ENCODE results near the gene SPPL2C.
A peak's percentile ranks its signal among the peaks of the same experiment; 100 is the strongest.
"Not testable (repeated sequence)": the region's sequence is repeated elsewhere in the genome, so short reads cannot be mapped to it uniquely, and the experiment has no call there.

The SPPL2C gene

DNA sequence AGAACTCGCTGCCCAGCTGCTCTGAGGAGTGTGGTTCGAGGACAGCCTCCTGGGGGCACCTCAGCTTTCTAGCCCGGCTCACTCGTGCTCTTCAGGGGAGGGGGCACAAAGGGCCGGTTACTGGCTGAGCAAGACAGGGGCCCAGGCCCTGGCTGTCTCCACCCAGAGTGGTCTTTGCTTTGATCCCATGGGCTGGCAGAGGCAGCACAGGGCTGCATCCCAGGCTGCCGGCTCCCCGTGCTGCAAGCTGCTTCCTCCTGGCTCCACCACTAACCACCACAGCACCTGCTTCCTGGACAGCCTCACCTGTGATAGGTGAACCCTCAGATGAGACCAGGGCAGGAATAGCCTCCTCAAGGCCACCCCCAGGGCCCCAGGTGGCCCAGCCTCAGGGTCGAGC lies 6.8 kb downstream of the SPPL2C start:
- no peak for DNase-seq

DNA sequence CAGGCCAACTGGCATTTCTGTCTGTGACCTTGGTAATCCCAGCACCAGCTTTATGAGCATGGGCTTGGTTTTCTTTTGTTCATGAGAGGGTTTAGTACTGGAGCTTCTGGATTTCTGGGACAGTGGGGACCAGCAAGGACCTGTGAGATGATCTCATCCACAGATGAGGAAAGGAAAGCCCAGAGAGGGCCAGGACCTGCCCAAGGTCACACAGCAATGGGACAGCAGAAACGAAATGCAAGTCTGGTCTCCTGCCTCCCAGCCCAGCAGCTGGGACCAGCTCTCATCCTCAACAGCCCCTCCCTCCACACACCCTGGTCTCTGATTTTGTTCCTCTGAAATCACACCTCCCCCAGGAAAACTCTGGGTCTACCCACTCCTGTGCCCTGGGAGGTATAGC lies 7.2 kb downstream of the SPPL2C start:
- no peak for DNase-seq

DNA sequence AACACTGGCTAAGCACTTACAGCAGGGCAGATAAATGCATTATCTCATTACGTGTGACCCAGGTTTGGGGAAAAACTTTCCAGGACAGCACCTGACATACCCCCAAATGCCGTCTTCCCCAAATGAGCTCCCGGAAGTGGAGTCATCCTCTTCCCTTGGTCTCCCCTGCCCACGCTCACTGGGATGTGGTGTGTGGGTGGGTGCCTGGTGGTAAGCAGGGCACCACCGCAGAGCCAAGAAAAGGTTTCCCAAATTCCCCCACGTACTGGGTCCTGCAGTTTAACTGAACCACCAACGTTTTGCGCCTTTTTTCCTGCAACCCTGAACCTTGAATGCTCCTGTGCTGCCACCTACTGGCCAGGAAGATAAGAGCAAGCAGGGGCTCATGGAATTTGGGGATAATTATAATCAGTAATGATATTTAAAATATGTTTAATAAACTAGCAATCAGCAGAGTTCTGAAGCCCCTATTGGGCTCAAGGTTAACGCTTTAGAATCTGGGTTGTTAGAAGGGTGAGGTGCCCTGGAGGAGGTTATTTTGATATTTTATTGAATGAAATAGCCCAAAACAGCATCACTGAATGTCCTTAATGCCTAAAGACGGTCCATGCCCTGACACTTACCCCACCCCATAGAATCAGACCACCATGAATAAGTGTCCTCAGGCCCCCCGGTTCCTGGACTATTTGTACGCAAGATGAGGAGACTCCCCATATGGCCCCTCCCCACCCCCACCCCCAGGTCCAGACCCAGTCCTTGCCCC lies 8.0 kb downstream of the SPPL2C start:
- peak; percentile 44 for DNase-seq

DNA sequence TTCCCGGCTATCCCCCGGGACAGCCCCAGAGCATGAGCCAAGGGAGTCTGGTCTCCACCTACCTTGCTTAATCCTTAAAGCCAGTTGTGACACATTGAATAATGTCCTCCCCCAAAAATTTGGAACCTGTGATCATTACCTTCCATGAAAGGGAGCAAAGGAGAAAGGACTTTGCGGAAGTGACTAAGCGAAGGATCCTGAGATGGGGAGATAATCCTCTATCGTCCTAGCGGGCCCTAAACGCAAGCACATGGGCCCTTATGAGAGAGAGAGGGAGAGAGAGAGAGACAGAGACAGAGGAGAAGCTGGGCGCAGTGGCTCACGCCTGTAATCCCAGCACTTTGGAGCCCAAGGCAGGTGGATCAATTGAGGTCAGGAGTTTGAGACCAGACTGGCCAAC lies 9.5 kb downstream of the SPPL2C start:
- no peak for DNase-seq

DNA sequence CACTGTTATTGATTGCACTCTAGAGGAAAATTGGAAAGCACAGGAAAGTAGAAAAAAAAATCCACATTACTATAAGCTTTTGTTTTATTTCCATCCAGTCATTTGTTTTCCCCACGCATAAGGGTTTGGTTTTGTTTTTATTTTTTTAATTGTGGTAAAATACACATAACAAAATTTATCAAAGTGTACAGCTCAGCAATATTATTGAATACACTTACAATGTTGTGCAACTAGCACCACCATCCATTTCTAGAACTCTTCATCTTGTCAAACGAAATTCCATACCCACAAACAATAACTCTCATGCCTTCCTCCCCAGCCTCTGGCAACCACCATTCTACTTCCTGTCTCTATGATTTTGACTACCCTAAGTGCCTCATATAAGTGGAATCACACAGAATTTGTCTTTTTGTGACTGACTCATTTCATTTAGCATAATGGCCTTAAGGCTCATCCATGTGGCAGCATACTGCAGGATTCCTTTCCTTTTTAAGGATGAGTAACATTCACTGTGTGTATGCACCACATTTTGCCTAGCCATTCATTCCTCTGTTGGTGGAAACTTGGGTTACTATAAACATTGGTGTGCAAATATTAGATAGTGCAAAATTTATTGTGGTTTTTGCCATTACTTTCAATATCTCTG lies 11.1 kb downstream of the SPPL2C start:
- DNase-seq = no peak

DNA sequence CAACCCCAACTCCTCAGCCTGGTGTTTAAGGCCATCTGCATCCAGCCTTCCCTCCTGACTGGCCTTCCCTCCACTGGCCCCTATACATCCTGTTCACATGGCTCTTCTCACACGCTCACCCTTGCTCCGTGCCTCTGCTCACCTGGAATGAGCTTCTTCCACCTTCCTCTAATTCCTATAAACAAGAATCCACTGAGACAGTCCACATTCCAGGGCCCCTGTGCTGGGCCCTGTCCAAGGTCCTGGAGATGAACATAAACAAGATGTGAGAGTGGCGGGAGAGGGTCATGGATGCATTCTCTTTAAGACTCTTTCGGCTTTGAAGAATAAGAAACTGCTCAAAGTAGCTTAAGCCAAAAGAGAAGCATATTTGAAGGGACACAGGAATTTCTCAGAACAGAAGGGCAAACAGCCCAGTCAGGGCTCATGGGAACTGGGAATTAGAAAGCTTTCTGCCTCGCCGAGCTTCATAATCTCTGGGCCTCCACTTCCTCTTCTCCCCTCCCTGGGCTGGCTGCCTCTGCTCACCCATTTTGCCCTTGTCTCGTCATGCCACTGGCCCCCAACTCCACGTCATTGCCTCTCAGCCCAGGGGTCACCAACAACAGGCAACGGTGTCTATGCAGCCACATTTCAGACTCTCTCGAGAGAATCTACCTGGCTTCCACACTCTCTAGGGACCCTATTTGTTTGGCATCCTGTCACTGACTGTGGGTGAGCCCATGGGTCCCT lies 13.5 kb downstream of the SPPL2C start:
- DNase-seq = no peak

DNA sequence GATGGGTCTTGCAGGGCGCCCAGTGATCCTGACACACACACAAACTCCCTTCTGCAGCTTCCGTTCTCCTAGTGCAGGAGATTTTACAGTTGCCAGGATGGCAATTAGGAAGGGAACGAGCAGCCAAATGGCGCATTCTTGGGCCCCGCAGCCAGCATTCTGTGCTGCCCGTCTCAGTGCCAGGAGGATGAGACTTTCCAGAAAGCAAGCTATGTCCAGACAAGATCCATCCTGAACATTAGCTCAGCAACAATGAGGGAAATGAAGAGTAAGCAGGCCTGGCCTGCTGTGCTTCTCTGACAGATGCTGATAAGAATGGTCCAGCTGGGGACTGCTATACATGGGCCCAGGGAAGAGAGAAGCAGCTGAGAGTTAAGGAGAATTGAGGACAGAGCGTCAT lies 16.5 kb downstream of the SPPL2C start:
- no peak for DNase-seq

DNA sequence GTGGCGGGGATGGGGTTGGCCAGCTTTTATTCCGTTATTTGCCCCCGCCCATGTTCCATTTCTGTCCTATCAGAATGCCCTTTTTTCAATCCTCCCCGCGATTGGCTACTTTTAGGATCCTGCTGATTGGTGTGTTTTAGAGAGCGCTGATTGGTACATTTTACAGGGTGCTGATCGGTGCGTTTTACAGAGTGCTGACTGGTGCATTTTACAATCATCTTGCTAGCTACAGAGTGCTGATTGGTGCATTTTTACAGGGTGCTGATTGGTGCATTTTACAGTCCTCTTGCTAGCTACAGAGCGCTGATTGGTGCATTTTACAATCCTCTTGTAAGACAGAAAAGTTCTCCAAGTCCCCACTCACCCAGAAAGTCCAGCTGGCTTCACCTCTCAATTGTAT lies 17.4 kb downstream of the SPPL2C start:
- not testable (repeated sequence) for DNase-seq

DNA sequence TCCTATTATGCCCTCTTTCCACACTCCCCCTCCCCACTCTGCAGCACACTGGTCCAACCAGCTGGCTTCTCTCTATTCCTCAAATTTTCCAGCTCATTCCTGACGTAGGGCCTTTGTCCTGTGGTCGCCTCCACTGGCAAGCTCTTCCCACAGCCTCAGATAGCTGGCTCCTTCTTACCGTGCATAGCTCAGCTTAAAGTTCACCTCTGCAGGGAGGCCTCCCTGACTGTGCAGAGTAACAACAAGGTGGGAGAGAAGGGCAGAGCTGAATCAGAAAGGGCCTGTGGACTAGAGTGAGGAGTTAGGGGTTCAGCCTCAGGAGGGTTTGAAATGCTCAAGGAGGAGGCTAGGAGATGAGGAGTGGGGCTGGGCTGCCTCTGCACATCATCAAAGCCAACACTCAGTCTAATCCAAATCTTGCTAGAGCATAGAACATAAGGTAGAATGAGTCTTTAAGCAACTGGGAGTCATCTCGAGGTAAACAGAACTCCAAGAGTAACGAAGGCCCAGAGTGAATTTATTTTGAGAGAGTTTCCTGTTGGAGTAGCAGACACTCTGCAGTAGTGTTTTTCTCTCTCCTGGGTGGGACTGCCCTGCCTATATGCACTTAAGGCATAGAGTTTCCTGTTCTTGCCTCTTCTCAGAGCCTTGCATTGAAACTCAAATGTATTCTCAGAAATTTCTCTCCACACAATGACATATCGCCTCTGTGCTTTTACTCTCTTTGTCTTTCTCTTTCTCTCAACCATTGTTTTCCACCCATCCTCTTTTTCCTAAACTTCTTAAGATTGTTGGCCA lies 19.4 kb downstream of the SPPL2C start:
- no peak for DNase-seq

DNA sequence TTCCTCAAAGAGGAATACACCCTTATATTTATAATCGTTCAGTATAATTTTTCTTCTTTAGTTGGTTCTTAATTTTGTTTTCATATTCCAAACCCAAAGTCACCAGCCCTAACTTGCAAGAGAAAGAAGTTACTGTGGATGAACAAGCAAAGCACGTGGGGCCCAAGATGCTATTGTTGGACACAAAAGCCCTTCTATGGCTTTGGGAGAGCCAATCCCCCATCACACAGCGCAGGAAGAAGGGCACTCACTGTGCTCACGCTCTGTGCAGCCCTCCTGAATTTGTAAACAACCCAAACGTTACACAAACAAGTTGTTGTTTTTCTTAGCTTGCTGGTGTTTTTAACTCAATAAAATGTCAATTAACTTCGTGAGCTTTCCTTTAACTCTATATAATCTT lies 22.5 kb downstream of the SPPL2C start:
- DNase-seq = no peak

DNA sequence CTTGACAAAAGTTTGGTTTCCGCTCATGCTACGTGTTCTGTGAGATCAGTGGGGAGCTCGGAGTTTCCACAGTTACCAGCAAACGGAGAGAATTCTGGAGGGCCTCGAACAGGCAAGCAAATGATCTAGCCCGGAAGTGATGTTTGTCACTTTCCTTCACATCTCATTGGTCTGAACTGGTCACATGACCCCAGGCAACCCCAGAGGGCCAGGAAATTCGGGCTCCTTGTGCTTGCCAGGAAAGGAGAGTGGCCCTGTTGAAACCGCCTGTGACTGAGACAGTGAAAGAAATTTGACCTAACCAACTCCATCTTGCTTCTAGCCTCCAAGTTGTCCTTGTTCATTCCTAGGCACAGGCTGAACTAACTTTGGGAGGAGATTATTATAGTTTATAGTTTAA lies 23.0 kb downstream of the SPPL2C start:
- DNase-seq = no peak

DNA sequence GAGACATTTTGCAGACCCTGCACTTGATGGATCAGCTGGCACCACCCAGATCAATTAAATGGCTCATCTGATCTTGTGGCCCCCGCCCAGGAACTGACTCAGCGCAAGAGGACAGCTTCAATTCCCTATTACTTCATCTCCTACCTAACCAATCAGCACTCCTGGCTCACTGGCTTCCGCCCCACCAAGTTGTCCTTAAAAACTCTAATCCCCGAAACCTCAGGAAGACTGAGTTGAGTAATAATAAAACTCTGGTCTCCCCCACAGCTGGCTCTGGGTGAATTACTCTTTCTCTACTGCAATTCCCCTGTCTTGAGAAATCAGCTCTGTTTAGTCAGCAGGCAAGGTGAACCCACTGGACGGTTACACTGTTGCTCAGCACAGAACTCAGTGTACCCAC lies 23.6 kb downstream of the SPPL2C start:
- no peak for DNase-seq

DNA sequence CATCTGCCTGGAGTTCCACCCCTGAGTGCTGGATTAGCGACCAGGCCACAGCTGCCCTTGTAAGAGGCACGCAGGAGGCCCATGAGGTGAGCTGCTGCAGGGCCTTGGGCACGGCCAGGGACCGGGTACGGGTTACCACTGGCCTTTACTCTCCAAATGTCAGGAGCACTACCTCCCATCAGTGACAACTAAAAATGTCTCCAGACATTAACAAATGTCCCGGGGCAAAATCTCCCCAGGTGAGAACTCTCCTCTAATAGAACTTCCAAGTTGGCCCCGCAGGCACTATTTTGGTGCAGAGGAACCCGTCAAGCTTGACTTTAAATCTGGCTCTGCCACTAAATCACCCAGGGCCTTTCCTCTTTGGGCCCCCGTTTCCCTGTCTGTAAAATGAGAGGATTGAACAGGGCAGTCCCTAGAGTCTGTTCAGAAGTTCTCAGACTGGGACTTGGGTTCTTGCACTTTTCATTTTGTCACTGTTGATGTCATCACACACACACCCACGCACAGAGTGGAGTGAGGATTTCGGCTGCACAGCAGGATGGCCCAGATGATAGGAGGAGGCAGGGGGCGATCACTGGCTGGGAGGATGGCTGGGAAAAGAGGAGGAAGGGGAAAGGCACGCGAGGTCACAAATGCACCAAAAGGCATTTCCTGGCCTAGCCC lies 25.1 kb downstream of the SPPL2C start:
- DNase-seq = no peak

DNA sequence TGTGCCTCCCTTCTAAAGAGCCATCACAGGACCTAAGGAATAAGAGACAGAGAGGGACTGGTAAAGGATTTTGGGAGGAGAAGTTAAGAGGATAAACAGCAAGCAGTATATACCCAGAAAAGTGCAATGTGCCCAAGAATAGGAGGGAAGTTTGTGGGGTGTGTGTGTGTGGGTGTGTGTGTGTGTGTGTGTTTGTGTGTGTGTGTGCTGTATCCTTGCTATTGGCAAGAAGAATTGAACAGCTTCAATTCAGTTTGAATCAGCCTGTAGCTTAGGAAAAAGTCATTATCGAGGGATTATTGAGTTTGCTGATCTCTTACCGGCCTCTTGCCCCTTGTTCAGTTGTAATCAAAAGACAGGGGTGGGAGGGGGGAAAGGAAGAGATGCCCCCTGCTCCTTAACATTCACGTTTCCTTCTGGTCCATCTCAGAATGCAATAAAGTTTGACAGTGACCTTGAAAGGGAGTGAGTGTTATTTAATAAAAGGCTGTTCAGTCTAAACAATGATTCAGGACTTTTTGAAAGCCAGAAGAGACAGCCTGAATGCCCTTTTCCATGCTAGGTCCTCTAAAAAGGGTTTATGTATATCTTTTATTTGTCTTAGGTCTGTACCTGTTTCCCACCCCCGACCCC lies 25.8 kb downstream of the SPPL2C start:
- no peak for DNase-seq

DNA sequence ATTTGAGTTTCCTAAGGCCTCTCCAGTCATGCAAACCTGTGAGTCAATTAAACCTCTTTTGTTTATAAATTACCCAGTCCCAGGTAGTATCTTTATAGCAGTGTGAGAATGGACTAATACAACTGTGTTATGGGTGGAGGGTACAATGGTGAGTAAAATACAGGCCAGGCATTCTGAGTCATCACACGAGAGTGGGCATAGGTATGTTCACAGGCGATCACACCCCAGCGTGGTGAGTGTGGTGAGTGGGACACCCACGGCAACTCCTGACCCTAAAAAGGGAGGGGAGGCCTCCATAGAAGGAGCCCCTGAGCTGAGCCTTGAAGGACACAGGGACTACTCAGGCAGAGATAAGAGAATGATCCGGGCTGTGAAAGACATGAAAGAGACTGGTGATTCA lies 27.0 kb downstream of the SPPL2C start:
- no peak for DNase-seq

DNA sequence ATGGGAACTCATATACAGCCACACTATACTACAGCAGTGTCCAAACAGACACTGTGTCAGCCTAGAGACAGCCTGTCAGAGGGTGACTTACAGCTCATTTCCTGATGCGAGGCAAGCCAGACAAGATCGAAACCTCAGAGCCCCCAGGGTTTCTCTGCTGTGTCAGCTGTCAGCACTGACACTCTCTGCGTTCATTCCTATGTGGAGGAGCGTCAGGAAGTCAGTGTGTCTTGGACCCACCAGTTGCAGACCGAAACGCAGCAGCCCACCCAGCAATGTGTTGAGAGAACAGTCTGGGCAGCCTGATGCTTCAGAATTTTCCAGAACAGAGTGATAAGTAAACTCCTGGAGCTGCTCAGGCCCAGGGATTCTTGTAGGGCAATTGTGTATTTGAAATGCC lies 29.0 kb downstream of the SPPL2C start:
- no peak for DNase-seq

DNA sequence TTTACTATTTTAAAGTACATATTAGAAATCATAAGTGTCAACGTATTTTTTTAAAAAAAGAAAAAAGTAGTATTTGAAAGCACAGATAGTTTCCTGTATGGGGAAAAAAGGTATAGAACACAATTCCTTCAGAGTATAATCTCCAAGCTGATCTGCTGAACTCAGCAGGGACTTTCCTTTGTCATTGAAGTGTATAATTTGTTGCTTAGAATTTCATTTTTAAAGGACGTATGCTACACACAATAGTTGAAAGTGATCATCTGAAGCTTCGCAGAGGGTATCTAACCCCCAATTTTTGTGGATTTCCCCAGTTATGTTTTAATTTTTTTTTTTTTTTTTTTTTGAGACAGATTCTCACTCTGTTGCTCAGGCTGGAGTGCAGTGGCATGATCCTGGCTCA lies 29.5 kb downstream of the SPPL2C start:
- DNase-seq = no peak

DNA sequence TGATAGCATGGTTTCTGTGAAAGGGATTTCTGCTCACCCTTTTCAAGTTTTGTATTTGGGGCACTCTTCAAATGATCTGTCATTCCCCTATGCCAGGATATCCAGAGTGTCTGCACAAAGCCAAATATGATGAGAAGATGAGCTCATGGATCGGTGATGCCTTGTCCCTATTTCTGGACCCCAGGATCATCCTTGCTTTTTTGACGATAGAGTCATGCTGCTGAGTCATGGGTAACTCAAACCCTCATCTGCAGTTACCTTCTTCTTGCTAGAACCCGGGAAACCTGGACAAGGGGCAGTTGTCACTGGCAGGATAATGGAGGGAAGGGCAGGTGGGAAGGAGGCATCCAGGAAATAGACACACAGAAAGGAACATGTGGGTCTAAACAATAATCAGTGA lies 31.9 kb downstream of the SPPL2C start:
- DNase-seq = no peak

DNA sequence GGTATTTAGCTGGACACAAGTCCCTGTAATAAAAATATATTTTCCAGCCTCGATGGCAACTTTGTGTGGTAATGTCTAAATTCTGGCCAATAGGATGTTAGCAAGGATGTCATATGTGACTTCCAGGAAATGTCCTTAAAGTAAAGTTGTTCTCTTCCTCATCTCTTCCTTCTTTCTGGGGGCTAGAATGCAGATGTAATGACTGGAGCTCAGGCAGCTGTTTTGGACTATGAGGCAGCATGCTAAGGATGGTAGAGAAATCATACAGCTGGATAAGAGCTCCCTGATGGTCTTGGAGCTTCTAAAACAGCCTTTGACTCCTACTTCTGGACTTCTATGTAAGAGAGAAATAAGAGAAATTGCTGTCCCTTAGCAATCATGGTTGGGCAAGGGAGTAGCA lies 32.8 kb downstream of the SPPL2C start:
- no peak for DNase-seq

DNA sequence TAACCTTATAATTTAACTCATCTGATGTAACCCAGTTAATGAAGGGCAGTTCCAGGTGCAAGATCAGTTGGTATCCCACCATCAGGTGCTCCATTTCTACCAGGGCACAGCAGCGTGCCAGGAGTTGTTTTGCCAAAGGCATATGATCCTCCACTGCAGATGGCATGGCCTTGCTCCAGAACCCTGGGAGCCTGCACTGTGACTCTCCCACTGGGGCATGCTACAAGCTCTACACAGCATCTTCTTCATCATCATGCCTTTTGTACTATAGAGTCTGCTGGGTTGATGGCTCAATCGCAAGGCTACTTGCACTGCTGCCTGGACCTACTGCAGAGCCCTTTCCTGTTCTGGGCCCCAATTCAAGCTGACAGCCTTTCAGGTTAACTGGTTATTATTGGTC lies 38.4 kb downstream of the SPPL2C start:
- DNase-seq = no peak

DNA sequence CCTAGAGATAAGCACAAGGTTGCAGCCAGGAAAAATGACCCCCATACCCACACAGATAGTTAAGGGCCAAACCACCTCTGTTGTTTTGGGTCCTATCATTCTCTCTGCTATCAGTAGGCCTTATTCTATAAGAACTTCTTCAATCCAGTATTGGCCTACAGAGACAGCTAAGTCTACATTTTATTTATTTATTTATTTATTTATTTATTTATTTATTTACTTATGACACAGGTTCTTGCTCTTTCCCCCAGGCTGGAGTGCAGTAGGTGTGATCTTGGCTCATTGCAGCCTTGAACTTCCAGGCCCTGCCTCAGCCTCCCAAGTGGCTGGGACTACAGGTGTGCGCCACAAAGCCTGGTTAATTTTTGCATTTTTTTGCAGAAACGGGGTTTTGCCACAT lies 42.2 kb downstream of the SPPL2C start:
- DNase-seq = no peak

DNA sequence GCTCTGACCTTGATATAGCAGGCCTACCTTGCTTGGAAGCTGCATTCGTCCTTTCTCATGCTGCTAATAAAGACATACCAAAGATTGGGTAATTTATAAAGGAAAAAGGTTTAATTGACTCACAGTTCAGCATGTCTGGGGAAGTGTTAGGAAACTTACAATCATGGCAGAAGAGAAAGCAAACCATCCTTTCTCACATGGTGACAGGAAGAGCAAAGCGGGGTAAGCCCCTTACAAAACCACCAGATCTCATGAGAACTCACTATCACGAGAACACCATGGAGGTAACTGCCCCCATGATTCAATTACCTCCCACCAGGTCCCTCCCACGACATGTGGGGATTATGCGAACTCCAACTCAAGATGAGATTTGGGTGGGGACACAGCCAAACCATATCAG lies 43.7 kb downstream of the SPPL2C start:
- no peak for DNase-seq

Measured in HCEC 1CT (cell line).